Epidermal melanocyte (primary cell): ENCODE results near the gene PCYT1A.
"Not testable (repeated sequence)": the region's sequence is repeated elsewhere in the genome, so short reads cannot be mapped to it uniquely, and the experiment has no call there.

ENCODE experiments used
- DNase-seq: peaks from one replicate; pipeline ENCODE4 v3.0.0; 2011; ENCODE audit warnings: low spot score; ENCODE audit not compliant: insufficient read length

Gene PCYT1A

GRCh38 chr3:196193736-196194541, 93.6 kb downstream of the PCYT1A start:
- DNase-seq, result no peak

DNA sequence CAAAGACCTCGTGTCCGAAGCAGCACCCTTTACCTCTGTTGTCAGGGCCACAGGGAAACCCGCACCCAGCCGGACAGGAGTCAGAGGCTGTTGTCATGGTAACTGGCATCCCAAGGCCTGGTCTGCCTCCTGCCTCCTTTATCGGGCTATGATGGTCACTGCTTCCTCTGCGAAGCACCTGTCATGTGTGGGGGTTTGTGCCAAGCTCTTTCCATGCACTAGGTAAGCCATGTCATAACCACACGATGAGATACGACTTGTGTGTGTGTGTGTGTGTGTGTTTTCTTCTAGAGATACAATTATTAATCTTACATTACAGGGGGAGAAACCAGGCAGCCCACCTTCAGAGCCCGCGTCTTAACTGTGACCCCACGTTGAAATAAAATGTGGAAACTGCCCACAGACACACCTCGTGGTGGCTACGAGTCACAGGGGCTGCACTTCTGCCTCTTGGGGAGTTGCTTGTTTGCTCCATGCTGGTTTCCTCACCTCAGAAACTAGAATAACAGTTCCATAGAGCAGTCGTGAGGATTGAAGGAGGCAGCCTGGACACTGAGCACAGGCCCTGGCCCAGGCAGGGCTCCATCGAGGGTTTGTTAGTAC, 94.3 kb downstream of the PCYT1A start:
- no peak for DNase-seq

DNA sequence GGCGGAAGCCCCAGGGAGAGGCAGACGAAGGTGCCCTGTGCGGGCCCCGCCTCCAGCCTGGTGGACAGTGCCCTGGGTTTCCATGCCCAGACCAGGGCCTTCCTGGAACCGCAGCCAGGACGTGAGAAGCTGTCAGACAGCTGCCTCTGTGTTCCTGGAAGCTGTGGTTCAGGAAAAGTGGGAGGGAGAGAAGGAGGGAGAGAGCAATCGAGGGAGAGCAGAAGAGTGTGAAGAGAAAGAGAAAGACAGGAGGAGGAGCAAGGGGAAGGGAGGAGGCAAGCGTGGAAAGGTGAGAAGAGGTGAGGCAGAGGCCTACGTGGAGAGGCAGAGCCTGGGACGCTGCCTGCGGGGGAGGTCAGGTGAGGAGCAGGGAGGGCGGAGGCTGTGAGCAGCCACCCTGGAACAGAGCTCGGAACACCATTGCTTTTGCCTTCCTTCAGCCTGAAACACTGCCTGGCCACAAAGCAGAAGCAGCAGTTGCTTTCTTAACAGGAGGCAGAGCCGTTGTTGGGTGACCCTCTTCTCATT, 94.9 kb downstream of the PCYT1A start:
- no peak for DNase-seq

- no peak for DNase-seq
Observed at GRCh38 chr3:196192036-196192523, 95.4 kb downstream of the PCYT1A start.

GRCh38 chr3:196189566-196190347, 97.8 kb downstream of the PCYT1A start:
- no peak for DNase-seq

DNA sequence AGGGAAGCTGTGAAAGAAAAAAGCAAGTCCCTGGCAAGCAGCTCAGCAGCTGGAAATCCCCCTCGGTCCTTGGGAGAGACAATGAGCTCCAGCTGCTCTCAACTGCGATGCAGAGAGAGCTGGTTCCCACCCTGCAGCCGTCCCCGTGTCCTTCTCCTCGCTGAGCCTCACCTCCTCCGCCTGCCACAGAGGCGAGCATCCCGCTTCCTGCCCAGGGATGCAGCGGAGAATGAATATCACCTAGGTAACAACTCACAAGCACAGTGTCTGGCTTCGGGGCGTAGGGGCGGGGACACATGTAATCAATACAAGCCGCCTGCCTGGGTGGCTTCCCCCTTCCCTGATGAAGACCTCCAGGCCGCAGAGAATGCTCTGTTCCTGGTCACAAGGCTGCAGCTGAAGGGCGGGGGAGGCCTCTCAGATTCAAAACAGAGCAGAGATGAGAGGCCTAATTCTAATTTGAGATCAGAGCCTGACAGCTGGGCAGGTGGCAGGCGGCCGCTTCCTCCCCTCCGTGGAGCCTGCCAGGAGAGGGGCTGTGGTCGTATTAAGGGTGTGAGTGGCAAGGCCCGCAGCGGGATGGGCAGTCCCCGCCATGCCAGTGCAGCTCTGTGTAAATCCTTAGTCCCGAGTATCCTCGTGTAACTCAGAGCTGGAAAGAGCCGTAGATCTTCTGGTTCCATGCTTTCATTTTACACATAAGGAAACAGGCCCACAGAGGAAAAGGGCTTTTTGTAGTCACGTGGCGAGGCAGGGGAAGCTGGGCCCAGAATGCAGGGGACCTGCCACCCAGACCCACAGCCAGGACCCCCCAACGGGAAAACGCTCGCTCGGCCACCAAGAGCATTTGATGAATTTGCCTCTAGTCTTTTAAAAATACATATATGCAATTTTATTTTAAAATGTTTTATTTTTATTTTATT, 100.6 kb downstream of the PCYT1A start:
- DNase-seq, result no peak

DNA sequence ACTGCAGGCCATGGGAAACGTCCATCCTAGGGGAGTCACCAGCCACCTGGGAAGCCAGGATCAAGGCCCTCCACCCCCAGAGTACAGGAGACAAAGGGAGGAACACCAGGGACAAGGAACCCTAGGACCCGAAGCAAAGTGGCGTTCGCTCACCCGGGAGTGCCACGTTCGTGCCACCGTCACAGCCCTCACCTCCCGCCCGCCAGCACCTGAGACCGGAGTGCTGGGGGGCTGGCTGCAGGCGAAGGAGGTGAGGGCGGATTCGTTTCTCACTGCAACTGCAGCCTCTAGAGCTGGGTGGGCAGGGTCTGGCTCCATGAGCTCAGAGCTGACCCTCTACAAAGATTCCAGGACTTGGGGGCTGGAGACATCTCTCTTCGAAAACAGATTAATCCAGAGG, 102.6 kb downstream of the PCYT1A start:
- DNase-seq, result no peak

DNA sequence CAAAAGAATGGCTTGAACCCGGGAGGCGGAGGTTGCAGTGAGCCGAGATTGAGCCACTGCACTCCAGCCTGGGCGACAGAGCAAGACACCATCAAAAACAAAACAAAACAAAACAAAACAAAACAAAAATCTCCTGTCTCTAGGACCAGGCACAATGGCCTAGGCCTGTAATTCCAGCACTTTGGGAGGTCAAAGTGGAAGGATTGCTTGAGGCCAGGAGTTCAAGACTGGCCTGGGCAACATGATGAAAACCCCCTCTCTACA, 103.4 kb downstream of the PCYT1A start:
- not testable (repeated sequence) for DNase-seq

DNA sequence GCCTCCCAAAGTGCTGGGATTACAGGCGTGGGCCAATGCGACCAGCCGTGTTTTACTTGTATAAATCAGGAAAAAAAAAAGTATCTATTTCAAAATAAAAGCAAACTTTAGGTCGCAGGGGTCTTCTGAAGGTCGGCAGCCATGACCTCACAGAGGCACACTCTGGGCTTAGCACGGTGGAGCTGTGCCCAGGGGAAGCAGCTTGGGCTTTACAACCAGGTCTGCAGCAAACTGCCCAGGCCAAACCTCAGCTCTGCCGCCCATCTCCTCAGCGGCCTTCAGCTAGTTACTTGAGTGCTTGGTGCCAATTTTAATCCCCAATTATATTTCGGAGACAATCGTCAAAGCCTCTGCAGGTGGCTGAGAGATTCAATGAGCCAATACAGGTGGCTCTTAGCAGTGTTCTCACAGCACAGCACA, 106.4 kb downstream of the PCYT1A start:
- DNase-seq, result no peak

DNA sequence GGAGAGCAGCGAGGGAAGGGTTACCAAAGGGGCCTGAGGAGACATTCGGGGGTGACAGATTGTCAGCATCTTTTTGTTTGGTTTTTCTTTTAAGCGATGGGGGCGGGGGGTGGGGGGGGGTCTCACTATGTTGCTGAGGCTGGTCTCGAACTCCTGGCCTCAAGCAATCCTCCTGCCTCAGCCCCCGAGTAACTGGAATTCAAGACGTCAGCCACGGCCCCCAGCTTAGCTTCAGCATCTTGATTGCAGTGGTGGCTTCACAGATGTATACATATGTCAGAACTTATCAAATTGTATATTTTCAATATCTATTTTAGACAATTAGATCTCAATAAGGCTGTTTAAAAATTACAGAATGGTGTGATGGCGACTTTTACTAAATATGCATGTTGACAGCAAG, 107.2 kb downstream of the PCYT1A start:
- no peak for DNase-seq
